HCEC 1CT (cell line): ENCODE measurements around the gene TGM2.

Experiments used
- DNase-seq: peaks from one replicate; pipeline ENCODE4 v3.0.0-alpha.2; 2017

Gene TGM2

GRCh38 chr20:38158701-38159351 lies 6.2 kb downstream of the TGM2 start:
- no peak for DNase-seq

DNA sequence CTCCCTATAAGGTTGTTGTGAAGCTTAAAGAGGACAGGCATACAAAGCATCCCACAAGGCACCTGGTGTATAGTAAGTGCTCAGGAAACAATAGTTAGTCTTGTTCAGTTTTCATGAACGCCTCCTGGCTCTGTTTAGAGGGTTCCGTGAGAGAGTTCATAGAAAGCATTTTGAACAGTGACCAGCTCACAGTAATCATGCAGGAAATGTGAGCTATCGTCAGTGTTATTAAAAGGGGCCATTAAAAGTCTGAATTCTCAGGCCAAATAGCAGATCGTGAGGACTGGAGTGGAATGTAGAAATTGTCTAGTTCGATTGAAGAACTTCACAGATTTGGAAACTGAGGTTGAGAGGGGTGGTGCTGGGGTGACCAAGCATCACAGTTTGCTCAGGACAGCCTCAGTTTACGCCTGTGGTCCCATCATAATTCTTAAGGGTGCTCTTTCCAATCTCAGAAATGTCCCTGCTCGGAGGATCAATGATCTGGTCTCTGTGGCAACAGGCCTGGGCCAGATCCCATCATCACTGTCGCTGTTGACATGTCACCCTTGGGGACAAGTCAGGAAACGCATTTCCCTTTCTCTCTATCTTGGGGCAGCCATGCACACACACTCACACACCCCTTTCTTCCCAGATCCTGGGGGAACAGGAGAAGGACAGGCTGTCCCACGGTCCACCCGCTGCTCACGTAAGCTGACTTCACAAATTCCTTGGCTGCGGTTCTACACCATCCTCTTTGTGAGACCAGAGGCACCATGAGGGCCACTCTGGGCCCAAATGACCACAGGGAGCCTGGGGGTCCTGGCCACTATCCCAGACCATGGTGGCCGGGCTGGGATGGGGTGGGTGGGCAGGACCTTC lies 7.2 kb downstream of the TGM2 start:
- DNase-seq: no peak

- no peak for DNase-seq
These were observed 8.0 kb downstream of the TGM2 start for GRCh38 chr20:38156888-38157634.

- no peak for DNase-seq
These were observed 8.8 kb downstream of the TGM2 start for GRCh38 chr20:38156280-38156679.

DNA sequence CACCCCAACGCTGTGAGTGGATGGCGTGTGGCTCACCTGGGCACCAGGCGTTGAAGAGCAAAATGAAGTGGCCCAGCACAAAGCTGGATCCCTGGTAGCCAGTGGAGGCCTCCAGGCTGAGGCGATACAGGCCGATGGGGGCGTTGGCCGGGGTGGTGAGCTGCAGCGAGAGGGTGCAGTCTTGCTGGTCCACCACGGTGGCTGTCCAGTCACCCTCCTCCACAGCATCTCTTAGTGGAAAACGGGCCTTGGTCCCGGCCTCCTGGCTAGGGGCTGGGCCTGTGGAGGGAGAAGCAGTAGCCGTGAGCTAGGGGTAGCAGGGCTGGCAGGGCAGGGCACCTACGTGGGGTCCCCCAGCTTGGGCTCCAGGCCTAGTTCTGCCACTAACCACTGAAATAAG lies 9.3 kb downstream of the TGM2 start:
- DNase-seq: no peak

DNA sequence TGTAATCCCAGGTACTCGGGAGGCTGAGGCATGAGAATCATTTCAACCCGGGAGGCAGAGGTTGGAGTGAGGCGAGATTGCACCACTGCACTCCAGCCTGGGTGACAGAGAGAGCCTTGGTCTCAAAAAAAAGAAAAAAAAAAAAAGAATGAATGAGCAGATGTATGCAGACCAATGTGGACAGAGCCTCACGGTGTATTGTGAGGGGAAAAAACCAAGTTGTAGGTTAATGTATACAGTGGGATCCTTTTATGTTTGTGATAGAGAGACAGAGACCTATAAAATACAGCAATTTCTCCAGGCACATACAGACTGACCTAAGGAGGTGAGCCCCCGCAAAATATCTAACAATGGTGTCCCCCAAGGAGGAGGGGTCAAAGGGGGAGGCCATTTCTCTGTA lies 11.7 kb downstream of the TGM2 start:
- no peak for DNase-seq

DNA sequence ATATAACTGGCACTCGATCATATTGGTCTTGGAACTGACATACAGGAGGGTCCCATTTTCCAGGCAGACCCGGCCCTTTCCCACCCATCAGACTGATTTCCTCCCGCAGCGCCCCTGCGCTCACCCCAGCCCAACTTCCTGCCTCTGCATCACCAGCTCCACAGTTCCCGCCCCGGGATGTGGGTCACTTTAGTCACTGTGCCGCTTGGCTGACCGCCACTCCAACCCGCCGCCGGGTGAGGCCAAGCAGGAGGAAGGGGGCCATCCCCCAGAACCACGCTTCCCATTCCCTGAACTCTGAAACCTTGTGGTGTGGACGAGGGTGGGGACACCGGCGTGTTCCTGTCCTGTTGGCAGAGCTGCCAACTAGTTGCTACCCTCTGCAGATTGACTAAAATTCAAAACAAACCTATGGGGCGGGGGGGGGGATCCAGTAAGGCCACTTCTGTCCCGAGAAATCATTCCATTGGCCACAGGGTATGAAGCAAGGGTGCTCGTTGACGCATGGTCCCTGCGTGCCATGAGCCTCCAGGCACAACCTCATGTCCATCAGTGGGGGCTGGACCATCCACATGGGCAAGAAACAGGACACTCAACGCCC lies 12.3 kb downstream of the TGM2 start:
- peak; percentile 68 for DNase-seq

- no peak for DNase-seq
These were observed 12.9 kb downstream of the TGM2 start for GRCh38 chr20:38152175-38152620.

GRCh38 chr20:38151455-38151854 lies 13.6 kb downstream of the TGM2 start:
- no peak for DNase-seq

- no peak for DNase-seq
These were observed 14.5 kb downstream of the TGM2 start for GRCh38 chr20:38150335-38151170.

- no peak for DNase-seq
These were observed 16.6 kb downstream of the TGM2 start for GRCh38 chr20:38148328-38149102.

- DNase-seq: no peak
These were observed 17.3 kb downstream of the TGM2 start for GRCh38 chr20:38147751-38148150.

DNA sequence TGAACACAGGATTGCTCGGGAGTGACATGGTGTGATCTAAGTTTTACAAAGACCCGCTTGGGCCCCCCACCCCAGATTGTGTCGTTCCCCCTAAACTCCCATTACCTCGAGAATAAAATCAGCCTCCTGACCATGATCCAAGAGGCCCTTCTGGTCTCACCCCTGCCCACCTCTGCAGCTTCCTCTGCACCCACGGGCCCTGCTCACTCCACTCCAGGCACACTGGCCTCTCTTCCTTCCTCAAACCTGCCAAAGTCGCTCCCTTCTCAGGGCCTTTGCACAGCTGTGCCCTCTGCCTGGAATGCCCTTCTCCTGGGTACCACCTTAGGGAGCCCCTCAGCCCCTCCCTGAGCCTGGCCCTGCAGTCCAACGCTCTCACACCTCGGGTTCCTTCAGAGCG lies 17.9 kb downstream of the TGM2 start:
- no peak for DNase-seq

DNA sequence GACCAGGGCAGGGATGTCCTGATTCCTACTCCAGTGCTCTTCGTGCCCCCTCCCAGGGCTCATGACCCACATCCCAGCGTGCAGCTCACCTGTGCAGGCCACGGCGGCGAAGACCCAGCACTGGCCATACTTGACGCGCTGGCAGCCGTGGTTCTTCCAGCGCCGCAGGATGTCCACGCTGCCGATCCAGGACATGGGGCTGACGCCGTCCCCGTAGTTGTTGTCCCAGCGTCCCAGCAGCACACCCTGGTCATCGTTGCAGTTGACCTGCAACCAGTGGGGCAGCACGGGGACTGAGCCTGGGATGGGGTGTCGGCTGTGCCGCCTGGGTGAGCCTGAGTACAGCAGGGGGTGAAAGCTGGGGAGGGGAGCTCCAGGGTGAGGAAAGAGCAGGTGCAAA lies 18.4 kb downstream of the TGM2 start:
- no peak for DNase-seq

DNA sequence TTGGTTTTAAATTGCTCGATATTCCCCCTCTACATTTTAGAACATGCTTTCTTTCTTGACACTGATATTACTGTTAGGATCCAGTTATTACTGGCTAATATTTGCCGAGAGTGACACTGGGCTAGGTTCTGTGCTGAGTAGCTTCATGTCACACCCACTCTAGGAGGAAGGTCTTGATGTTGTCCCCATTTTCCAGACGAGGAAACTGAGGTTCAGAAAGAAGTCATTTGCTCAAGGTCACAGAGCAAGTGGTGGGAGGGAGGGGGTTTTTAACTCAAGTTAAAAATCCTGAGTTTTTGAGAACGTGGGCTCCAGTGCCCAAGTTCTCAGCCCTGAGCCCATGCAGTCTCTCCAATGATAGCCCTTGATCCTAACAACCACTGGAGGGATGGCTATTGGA lies 18.9 kb downstream of the TGM2 start:
- DNase-seq: no peak

GRCh38 chr20:38145729-38146075 lies 19.4 kb downstream of the TGM2 start:
- DNase-seq: no peak

DNA sequence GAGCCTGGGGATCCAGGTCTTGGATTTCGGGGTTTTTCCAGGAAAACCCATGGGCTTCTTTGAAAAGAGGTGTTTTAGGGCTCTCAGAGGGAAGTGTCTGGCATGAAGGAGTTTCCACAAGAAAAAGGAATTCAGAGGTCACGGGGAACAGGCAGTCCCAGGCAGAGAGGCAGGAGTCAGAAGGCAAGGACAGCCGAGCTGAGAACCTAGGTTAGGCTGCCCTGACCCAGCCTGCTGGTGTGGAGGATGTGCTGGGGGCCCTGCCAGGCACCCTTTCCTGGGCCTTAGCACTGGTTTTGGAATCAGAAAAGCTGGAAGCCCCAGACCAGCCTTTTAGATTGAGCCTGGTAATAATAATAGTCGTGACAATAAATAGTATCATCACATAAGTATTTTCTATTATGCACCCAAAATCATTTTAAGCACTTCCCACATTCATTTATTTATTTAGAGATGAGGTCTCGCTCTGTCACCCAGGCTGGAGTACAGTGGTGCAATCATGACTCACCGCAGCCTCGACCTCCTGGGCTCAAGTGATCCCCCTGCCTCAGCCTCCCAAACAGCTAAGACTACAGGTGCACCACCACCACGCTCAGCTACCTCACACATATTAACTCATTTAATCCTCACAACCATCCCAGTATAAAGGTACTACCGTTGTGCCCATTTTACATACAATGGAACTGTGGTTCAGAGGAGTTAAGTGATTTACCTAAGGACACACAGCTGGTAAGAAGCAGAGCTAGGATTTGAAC lies 19.9 kb downstream of the TGM2 start:
- DNase-seq: peak; percentile 84

DNA sequence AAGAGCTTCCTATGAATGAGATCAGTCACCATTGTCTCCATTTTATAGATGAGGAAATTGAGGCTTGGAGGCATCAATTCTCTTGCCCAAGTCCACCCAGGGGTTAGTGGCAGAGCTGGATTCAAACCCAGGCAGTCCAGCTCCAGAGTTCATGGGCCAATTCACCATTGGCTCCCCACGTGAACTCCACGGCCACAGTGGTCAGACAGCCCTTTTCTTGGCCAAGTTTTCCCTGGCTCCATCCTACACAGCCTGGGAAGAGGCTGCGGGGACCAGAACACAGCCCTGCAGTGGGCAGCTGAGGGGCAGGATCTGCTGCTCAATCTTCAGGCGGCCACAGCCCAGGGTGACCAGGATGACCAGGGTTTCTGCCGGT lies 20.5 kb downstream of the TGM2 start:
- DNase-seq: no peak

DNA sequence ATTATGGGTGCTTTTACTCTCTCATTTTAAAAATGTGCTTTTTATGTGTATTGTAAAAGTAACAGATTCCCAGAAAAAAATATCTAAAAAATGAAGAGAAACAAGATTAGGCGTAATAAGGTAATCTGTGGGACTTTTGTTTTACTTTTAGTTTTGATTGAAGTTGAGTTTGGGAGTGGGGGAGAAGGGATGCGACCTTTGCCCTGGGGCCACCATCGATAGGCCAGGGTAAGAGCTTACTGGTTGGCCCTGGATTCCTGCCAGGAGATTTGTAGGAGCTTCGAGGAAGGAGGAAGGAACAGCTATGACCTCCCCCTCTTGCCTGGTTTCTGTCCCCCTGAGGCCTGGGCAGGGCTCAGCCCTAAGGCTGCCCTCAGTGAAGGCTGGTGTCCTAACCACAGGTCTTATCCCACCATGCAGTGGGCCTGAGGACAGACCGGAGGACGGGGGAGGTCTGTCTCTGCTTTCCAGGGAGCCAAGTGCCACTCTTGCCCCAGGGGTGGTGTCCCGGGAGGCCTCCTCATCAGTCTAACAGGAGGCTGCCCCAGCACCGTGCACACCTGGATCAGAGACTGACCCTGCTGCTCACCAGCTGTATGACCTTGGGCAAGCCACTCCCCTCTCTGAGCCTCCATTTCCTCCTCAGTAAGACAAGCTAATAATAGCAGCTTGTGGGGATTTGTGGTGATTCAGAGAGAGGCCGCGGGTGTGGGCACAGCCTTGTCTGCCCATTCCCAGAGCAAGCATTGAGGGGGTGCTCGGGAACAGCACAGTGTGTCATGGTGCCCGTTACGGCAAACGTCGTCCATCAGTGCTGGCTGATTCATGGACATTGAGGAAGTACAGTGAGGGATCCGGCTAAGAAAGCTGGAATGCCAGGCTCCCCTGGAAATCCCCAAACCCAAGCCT lies 21.2 kb downstream of the TGM2 start:
- peak; percentile 90 for DNase-seq

DNA sequence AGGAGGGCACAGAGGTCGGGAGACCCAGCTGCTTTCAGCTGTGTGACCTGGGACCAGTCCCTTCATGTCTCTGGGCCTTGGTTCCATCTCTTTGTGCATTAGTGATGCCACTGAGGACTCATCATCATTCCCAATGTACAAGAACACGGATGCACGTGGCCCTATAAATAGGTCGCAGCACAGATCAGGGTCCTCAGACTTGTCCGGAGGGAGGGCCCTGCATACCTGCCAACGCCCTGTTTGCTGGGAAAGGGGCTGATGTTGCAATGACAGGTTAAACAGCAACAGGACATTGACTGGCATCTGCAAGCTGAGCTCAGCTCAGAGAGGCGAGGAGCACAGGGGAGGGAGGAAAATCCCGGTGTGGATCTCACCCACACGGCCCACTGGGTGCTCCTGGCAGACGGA lies 21.8 kb downstream of the TGM2 start:
- no peak for DNase-seq
